DMS 273 (cell line): ENCODE measurements around the gene ROPN1B.

ENCODE experiments used
- DNase-seq: peaks from one replicate; lab custom pipeline; 2025; ENCODE audit not compliant: unreplicated experiment; lab: John Stamatoyannopoulos, UW

ROPN1B gene

DNA sequence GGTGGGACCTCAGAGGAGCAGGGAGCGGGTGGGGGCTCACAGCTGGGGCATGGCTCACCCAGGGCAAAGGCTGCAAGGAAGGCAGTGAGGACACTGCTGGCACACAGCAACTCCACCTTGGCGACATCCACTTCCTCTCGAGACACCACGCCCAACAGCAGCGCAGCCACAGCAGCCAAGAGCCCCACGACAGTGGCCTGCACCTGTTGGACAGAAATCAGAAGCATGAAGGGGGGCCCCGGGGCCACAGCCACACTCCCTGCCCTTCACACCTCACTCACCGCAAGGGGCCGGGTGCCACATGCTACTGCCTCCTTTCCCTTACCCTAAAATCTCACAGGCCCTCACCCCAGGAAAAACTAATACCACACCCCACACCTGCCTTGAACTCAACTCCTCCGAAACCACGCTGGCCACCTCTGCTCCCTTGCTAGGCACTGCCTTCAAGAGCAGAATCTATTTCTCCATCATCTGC is 57.3 kb downstream of the ROPN1B start:
- DNase-seq: no peak

DNA sequence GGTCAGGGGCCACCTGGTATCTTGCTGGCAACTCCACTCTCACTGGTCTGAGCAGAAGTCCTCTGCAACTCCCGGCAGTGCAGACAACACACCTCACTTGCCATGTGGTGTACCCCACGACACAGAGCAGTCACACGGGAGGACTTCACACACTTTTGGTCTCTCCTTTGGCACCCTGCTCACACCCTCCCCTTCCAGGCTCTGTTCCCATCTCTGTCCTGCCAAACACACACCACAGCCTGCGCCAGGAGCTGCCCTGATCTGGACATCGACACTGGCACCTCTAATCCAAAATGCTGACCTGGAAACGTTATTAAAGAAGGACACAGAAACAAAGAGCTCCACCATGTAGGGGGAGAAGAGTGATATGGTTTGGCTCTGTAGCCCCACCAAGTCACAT is 57.8 kb downstream of the ROPN1B start:
- no peak for DNase-seq

DNA sequence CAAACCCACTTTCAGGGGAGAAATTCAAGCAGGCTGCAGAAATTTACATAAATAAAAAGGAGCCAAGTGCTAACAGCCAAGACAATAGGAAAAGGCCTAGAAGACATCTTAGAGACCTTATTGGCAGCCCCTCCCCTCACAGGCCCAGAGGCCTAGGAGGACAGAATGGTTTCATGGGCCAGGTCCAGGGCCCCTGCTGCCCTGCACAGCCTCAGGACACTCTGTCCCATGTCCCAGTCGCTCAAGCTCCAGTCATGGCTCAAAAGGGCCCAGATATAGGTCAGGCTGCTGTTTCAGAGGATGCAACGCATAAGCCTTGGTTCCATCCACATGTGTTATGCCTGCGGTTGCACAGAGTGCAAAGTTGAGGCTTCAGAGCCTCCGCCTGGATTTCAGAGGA is 59.1 kb downstream of the ROPN1B start:
- DNase-seq: no peak

DNA sequence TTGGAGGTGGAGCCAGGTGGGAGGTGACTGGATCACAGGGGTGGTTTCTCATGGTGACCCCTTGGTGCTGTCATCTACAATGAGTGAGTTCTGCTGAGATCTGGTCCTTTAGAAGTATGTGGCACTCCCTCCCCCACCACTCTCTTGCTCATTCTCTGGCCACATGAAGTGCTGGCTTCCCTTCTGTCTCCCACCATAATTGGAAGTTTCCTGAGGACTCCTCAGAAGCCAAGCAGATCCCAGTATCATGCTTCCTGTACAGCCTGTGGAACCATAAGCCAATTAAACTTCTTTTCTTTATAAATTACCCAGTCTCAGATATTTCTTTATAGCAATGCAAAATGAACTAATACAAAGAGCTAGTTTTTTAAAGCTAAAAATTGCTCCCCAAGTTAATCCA is 60.3 kb downstream of the ROPN1B start:
- no peak for DNase-seq

DNA sequence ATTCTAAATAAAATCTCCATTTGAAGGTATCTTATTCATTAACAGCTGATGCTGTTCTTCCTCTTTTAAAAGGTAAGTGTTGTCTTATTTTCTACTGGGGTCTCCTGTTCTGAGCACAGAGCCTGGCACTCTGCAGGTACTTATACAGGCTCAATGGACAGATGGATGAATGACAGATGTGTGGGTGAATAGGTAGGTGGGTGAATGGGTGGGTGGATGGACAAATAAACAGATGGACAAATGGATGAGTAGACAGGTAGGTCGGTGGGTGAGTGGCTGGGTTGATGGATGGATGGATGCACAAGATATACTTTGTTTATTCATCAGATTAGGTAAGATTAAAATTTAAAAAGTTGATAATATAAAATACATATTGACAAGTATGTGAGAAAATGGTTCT is 61.5 kb downstream of the ROPN1B start:
- DNase-seq: no peak

DNA sequence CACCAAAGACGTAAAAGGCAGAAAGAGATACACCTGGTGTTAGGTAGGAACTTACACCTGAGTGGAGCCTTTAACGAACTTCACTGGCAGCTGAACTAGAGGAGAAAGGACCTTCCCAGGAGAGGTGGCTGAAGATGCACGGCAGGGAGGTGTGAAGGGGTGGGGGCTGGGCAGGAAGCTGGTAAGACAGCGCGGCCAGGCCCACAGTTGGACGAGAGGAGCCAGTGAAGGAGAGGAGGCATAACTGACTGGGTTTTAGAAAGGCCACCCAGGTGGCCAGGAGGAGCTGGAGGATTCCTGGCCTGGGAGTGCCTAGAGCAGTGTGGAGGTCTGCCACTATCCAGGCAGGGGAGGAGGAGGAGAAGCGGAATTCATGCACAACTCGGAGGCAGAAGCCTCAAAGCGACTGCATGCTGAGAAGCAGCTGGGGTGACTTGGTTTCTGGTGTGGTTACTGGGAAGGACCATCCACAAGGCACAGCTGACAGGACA is 63.0 kb downstream of the ROPN1B start:
- no peak for DNase-seq
